Ishikawa (cell line): ENCODE data around the gene CDC25A.

Source experiments
- CEBPB ChIP-seq: IDR thresholded peaks from 2 replicates; pipeline ENCODE4 v1.6.1; 2012
- CREB1 ChIP-seq: IDR thresholded peaks from 2 replicates; pipeline ENCODE4 v1.6.1; 2012; ENCODE audit warnings: low read depth
- EGR1 ChIP-seq: IDR thresholded peaks from 2 replicates; pipeline ENCODE4 v1.6.1; 2012
- EP300 ChIP-seq: IDR thresholded peaks from 2 replicates; pipeline ENCODE4 v1.6.1; 2012; ENCODE audit warnings: borderline replicate concordance
- FOXM1 ChIP-seq: IDR thresholded peaks from 2 replicates; pipeline ENCODE4 v1.6.1; 2012; ENCODE audit warnings: low read depth, borderline replicate concordance
- NFIC ChIP-seq: IDR thresholded peaks from 2 replicates; pipeline ENCODE4 v1.6.1; 2012
- RAD21 ChIP-seq: IDR thresholded peaks from 2 replicates; pipeline ENCODE4 v1.6.1; 2012; ENCODE audit warnings: low read depth
- TAF1 ChIP-seq: IDR thresholded peaks from 2 replicates; pipeline ENCODE4 v1.6.1; 2012; ENCODE audit warnings: low read depth, mild to moderate bottlenecking
- TCF12 ChIP-seq: IDR thresholded peaks from 2 replicates; pipeline ENCODE4 v1.6.1; 2012; ENCODE audit warnings: low read depth
- TEAD4 ChIP-seq: IDR thresholded peaks from 2 replicates; pipeline ENCODE4 v1.6.1; 2012
- YY1 ChIP-seq: IDR thresholded peaks from 2 replicates; pipeline ENCODE4 v1.6.1; 2012; ENCODE audit warnings: low read depth
- ZBTB7A ChIP-seq: IDR thresholded peaks from 2 replicates; pipeline ENCODE4 v1.6.1; 2012; ENCODE audit warnings: low read depth
- TF ChIP-seq, protein P1 (sequence below): IDR thresholded peaks from 2 replicates; pipeline ENCODE4 v1.6.1; 2012
- TF ChIP-seq, protein P2 (sequence below): IDR thresholded peaks from 2 replicates; pipeline ENCODE4 v1.6.1; 2012; ENCODE audit warnings: low read depth, mild to moderate bottlenecking

Gene CDC25A

DNA sequence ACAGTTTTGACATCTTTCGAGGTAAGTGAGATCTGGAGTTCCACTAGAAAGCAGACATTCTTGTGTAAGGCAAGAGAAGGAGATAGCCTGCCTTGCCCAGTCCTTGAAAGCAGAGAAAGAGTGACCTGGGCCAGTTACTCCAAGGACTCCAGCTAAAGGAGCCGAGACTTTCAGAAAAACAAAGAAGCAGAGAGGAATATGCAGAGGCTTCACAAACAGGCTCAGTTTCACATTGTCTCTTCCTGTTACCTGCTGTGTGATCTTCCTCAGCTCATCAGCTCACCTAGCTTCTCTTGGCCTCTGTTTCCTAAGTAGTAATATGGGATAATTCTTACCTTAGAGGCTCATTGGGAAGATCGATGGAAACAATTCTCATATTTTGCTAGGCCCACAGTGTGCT is 81.0 kb downstream of the CDC25A start:
- TF ChIP-seq TAF1 (no peak), TCF12 (no peak), TEAD4 (no peak), ZBTB7A (no peak), YY1 (no peak), NFIC (no peak), CREB1 (no peak), EGR1 (no peak), FOXM1 (no peak), RAD21 (no peak), EP300 (no peak), CEBPB (no peak)
- TF ChIP-seq, protein P1, sequence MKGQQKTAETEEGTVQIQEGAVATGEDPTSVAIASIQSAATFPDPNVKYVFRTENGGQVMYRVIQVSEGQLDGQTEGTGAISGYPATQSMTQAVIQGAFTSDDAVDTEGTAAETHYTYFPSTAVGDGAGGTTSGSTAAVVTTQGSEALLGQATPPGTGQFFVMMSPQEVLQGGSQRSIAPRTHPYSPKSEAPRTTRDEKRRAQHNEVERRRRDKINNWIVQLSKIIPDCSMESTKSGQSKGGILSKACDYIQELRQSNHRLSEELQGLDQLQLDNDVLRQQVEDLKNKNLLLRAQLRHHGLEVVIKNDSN: no peak
- TF ChIP-seq, protein P2, sequence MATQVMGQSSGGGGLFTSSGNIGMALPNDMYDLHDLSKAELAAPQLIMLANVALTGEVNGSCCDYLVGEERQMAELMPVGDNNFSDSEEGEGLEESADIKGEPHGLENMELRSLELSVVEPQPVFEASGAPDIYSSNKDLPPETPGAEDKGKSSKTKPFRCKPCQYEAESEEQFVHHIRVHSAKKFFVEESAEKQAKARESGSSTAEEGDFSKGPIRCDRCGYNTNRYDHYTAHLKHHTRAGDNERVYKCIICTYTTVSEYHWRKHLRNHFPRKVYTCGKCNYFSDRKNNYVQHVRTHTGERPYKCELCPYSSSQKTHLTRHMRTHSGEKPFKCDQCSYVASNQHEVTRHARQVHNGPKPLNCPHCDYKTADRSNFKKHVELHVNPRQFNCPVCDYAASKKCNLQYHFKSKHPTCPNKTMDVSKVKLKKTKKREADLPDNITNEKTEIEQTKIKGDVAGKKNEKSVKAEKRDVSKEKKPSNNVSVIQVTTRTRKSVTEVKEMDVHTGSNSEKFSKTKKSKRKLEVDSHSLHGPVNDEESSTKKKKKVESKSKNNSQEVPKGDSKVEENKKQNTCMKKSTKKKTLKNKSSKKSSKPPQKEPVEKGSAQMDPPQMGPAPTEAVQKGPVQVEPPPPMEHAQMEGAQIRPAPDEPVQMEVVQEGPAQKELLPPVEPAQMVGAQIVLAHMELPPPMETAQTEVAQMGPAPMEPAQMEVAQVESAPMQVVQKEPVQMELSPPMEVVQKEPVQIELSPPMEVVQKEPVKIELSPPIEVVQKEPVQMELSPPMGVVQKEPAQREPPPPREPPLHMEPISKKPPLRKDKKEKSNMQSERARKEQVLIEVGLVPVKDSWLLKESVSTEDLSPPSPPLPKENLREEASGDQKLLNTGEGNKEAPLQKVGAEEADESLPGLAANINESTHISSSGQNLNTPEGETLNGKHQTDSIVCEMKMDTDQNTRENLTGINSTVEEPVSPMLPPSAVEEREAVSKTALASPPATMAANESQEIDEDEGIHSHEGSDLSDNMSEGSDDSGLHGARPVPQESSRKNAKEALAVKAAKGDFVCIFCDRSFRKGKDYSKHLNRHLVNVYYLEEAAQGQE: no peak
